Brain microvascular endothelial cell (primary cell): ENCODE measurements around the gene SPOCD1.
"Not testable (repeated sequence)": the region's sequence is repeated elsewhere in the genome, so short reads cannot be mapped to it uniquely, and the experiment has no call there.

Experiments used
- DNase-seq: peaks from one replicate; pipeline ENCODE4 v3.0.0-alpha.2; 2020
- H3K27ac ChIP-seq: fragments of 250-450 bp; sonication (Bioruptor Pico); 2 replicates; pipeline ENCODE4 v1.5.1; 2020; ENCODE audit warnings: mild to moderate bottlenecking, moderate library complexity
- H3K27me3 ChIP-seq: fragments of 250-450 bp; sonication (Bioruptor Pico); replicated peaks from 2 replicates; pipeline ENCODE4 v1.5.1; 2020; ENCODE audit warnings: mild to moderate bottlenecking
- H3K36me3 ChIP-seq: fragments of 250-450 bp; sonication (Bioruptor Pico); replicated peaks from 2 replicates; pipeline ENCODE4 v1.5.1; 2020; ENCODE audit warnings: mild to moderate bottlenecking
- H3K4me3 ChIP-seq: 2 replicates; pipeline ENCODE4 v1.5.1; 2011; ENCODE audit warnings: low read depth, mild to moderate bottlenecking, control low read depth, low read length, moderate library complexity
- CTCF ChIP-seq: IDR thresholded peaks from 2 replicates; pipeline ENCODE4 v1.5.1; 2011; ENCODE audit warnings: low read depth, mild to moderate bottlenecking, moderate library complexity, low read length, control low read depth, inconsistent platforms; ENCODE audit errors: missing control alignments
- in situ Hi-C: cut with HindIII; loops from 2 replicates; pipeline ENCODE4 v1.10.0; 2017; ENCODE audit warnings: low sequenced_read_pairs, low pct_ligation_motif_present

Gene SPOCD1

DNA sequence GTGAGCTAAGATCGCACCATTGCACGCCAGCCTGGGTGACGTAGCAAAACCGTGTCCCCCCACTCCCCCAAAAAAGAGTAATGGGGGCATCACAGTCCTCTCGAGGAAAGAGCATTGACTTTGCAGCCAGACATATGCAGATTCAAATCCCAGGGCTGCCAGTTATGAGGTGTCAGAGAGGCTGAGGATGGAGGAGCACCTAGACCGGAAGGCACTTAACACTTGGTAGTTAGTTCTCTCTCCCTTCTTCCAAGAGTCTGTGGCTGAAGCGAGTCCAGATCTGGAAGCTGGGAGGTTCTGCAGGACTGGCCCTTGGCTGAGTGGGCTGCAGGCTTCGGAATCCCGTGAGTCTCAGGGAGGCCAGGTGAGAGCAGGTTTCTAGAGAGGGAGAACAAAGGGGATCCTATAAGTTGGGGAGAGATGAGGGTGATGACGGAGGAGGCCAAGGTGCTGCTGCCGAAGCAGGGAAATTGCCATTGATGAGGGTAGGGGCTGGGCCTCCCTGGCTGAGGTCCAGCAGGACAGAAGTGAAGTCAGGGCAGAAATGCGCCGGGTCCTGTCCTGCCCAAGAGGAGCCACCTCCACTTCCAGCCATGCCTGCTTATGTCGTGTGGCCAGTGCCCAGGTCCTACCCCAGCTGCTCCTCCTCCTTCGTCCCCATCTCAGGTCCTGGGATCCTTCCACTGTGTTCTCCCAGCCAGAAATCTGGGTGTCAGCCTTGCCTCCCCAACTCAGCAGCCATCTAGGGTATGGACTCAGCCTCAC is 13.3 kb upstream of the SPOCD1 start:
- in situ Hi-C loops, result no loop called here
- Histone ChIP-seq H3K27me3 (no peaks in the 10 kb centered on the region), H3K27ac (no peak overlapping the region), H3K4me3 (no peak overlapping the region), H3K36me3 (no peaks in the 10 kb centered on the region)
- no peak for TF ChIP-seq CTCF
- DNase-seq, result no peak

DNA sequence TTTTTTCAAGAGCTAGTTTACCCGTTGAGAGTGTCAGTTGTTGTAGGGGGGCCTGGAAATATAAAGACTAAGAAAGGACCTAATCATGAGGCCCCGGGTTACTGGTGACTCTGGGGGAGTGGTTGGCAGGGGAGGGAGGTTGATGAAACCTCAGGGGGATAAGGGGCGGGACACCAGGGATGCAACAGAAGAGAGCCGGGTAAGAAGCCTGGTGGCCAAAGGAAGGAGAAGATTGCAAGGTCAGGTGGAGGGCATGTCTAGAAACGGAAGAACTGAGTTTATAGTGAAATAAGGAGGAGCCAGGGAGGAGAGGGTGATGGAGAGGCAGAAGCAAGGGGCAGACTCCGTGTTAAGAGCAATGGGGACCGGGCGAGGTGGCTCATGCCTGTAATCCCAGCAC is 12.5 kb upstream of the SPOCD1 start:
- no peaks in the 10 kb centered on the region for H3K27me3 ChIP-seq
- DNase-seq, result no peak
- H3K36me3 ChIP-seq, result no peaks in the 10 kb centered on the region
- H3K27ac ChIP-seq, result no peak overlapping the region
- TF ChIP-seq CTCF, result no peak
- in situ Hi-C loops, result no loop called here
- H3K4me3 ChIP-seq, result no peak overlapping the region

DNA sequence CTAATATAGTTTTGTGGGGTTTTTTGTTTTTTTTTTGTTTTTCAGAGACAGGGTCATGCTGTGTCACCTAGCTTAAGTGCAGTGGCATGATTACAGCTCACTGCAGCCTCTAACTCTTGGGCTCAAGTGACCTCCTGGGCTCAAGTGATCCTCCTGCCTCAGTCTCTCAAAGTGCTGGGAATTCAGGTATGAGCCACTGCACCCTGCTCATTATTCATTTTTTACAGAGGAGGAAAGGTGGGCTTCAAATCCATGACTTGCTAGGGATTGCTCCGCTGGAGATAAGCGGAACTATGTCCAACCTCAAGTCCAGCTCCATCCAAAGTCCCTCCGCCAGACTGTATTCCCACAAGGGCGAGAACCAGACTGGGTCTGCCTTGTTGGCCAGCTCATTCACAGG is 8.0 kb upstream of the SPOCD1 start:
- DNase-seq, result no peak
- no peak for TF ChIP-seq CTCF
- in situ Hi-C loops, result no loop called here
- Histone ChIP-seq H3K27ac (no peak overlapping the region), H3K4me3 (no peak overlapping the region), H3K27me3 (no peaks in the 10 kb centered on the region), H3K36me3 (no peaks in the 10 kb centered on the region)

DNA sequence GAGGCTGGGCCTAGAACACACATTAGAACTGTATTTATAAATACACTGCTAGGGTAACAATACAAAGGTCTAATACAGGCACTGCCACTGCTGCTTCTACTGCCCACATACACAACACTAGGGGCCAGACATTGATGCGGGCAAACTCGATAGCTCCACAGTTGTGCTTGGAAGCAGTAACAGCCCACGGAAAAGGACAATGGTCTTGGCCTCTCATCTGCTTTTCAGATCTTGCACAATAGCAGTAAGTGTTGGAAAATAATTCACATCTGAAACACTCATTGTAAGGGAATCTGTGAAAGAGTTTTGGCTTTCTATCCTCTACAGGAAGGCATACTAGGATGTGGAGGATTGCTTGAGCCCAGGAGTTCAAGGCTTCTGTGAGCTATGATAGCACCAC is 6.9 kb upstream of the SPOCD1 start:
- Histone ChIP-seq H3K36me3 (no peaks in the 10 kb centered on the region), H3K4me3 (no peak overlapping the region), H3K27me3 (no peaks in the 10 kb centered on the region), H3K27ac (no peak overlapping the region)
- in situ Hi-C loops, result no loop called here
- no peak for TF ChIP-seq CTCF
- no peak for DNase-seq

- H3K36me3 ChIP-seq, in situ Hi-C loops, DNase-seq, H3K27me3 ChIP-seq, H3K4me3 ChIP-seq, H3K27ac ChIP-seq: not testable (repeated sequence)
Observed at GRCh38 chr1:31820196-31820595, 4.4 kb upstream of the SPOCD1 start.

GRCh38 chr1:31818206-31818605 is 2.4 kb upstream of the SPOCD1 start:
- no peak overlapping the region for H3K4me3 ChIP-seq
- no peak overlapping the region for H3K27ac ChIP-seq
- in situ Hi-C loops, result no loop called here
- no peak for TF ChIP-seq CTCF
- no peak for DNase-seq
- H3K36me3 ChIP-seq, result no peaks in the 10 kb centered on the region
- no peaks in the 10 kb centered on the region for H3K27me3 ChIP-seq

GRCh38 chr1:31816947-31817346 is 1.1 kb upstream of the SPOCD1 start:
- in situ Hi-C loops, DNase-seq, H3K27ac ChIP-seq, H3K27me3 ChIP-seq, H3K4me3 ChIP-seq, H3K36me3 ChIP-seq: not testable (repeated sequence)

DNA sequence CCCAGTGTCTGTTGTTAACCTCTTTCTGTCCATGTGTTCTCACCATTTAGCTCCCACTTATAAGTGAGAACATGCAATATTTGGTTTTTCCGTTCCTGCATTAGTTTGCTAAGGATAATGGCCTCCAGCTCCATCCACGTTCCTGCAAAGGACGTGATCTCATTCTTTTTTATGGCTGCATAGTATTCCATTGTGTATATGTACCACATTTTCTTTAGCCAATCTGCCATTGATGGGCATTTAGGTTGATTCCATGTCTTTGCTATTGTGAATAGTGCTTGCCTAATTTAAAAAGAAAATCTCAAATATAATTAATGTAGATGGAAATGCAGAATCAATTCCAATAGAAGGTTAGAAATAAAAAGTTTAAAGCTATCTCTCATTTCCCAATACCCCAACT is 679 bp upstream of the SPOCD1 start:
- H3K27ac ChIP-seq, in situ Hi-C loops, DNase-seq, H3K27me3 ChIP-seq, H3K4me3 ChIP-seq, H3K36me3 ChIP-seq: not testable (repeated sequence)
